ENCODE measurements around the gene VARS2. TPM values are rescaled to one million over a fixed set of nuclear protein-coding genes. Genes with fewer than 3 reads are reported as not detected.

The VARS2 gene
- 17.9 and 20.8 TPM in 2 replicates for total RNA-seq

GRCh38 chr6:30914076-30914853 lies at the start of gene VARS2:
Gene VARS2, plus strand, starts transcription at chr6:30914238. Its CDS starts 599 bp downstream, at chr6:30914837.

DNA sequence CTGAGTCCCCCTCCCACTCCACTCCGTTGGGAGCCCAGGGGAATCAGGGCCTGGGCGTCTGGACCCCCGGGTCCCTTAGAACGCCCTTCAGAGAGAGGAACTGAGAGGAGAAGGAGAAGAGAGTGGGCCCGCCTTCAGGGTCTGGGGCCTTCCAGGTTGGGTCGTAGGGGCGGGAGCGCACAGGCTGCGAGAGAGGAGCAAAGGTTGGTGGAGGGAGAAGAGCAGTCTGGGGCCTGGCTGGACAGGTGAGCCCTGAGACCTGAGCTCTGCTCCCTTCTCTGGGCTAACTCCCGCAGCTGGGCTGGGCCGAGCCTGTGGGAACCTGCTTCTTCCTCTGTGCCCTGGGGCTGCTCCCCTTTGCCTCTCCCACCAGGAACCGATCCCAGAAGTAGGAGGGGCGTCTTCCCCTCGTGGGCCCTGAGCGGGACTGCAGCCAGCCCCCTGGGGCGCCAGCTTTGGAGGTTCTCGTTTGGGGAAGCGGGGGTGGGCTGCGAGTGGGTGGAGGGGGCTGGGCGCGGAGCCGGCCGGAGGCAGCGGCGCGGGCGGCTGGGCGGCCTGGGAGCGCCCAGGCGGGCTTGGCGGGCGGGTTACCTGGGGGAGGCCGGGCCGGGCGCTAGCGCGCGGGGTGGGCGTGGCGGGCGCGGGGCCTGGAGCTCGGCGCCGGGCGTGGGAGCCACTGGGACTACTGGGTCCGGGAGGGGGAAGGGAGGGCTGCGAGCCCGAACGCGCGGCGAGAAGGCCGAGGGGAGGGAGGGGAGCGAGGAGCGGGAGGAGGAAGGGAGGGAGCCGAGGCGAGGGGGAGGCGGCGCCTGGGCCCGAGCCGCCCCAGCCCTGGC lies 30.1 kb upstream of the VARS2 start, which contains the start of gene DDR1:
Gene DDR1, plus strand, starts transcription at position 835 of the 836 bp plus-strand sequence. CDS start 4,211 bp downstream, outside the sequence.

GRCh38 chr6:30907758-30908591 lies 6.1 kb upstream of the VARS2 start, which contains the start of gene GTF2H4:
Gene GTF2H4, plus strand, starts transcription at chr6:30908207.

GRCh38 chr6:30931969-30932645 lies 18.1 kb downstream of the VARS2 start, which contains the start of gene SFTA2:
Gene SFTA2, minus strand, starts transcription at chr6:30932170. Its CDS starts 74 bp downstream, at chr6:30932096.

DNA sequence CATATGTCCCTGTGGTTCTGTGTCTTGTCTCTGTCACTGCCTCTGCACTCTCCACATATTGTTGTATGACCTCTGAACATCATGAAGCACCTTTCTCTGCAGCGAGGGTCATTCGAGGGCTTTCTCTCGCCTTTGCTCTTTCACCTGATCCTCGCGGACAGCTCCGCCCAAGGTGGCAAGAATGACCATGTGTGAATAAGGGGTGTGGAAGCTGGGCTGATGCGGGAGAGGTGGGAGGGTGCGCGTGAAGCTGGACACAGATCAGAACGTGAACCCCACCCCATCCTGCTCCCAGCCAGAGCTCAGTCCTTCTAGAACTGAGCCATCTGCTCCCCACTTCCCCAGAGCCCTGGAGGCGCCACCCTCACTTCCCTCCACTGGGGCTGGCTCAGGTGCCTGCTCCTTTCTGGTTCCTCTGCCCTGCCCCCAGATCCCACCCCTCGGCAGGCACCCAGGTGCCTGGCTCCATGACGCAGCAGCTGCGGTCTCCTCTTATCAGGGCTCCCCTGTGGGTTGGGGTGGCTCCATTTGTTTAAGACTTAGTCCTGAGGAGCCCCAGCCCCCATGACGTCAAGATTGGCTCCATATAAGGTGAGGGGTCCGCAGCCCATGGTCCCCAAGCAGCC lies 26.4 kb downstream of the VARS2 start, which contains the start of gene MUCL3:
Gene MUCL3, plus strand, starts transcription at position 613 of the 626 bp plus-strand sequence. CDS start 27 bp downstream, outside the sequence.

Other genes with a start within 250 kb of the VARS2 start
- 27.4 and 34.2 TPM in 2 replicates for gene DHX16, start 241.2 kb upstream of the VARS2 start, total RNA-seq
- 42.7 and 51.6 TPM in 2 replicates for gene PPP1R18, start 227.6 kb upstream of the VARS2 start, total RNA-seq
- 7.2 and 10.3 TPM in 2 replicates for gene NRM, start 223.3 kb upstream of the VARS2 start, total RNA-seq
- gene MDC1, start 197.0 kb upstream of the VARS2 start, total RNA-seq = 5.1 and 16.4 TPM in 2 replicates
- gene TUBB, start 193.9 kb upstream of the VARS2 start, total RNA-seq = 1,612 and 1,663 TPM in 2 replicates
- 209 and 234 TPM in 2 replicates for gene FLOT1, start 171.6 kb upstream of the VARS2 start, total RNA-seq
- gene IER3, start 169.7 kb upstream of the VARS2 start, total RNA-seq = 45.0 and 49.6 TPM in 2 replicates
- gene DDR1, start 29.7 kb upstream of the VARS2 start, total RNA-seq = 15.2 and 28.8 TPM in 2 replicates
- gene GTF2H4, start 6.0 kb upstream of the VARS2 start, total RNA-seq = 12.4 and 22.3 TPM in 2 replicates
- gene SFTA2, start 17.9 kb downstream of the VARS2 start, total RNA-seq = not detected in 2 replicates
- gene MUCL3, start 26.7 kb downstream of the VARS2 start, total RNA-seq = not detected in 2 replicates
- not detected in 2 replicates for gene MUC21, start 69.5 kb downstream of the VARS2 start, total RNA-seq
- not detected in 2 replicates for gene MUC22, start 96.2 kb downstream of the VARS2 start, total RNA-seq
- not detected in 2 replicates for gene C6orf15, start 198.3 kb downstream of the VARS2 start, total RNA-seq
- 0.18 TPM in 1 of 2 replicates, not detected in the other for gene PSORS1C1, start 200.6 kb downstream of the VARS2 start, total RNA-seq
- gene CDSN, start 206.2 kb downstream of the VARS2 start, total RNA-seq = not detected in 2 replicates
- not detected in 2 replicates for gene PSORS1C2, start 224.8 kb downstream of the VARS2 start, total RNA-seq
- gene CCHCR1, start 243.6 kb downstream of the VARS2 start, total RNA-seq = 23.4 and 32.3 TPM in 2 replicates
- 30.6 and 34.0 TPM in 2 replicates for gene TCF19, start 244.4 kb downstream of the VARS2 start, total RNA-seq